Keratinocyte (primary cell): ENCODE results near the gene L3MBTL2. TPM values are rescaled to one million over a fixed set of nuclear protein-coding genes. Genes with fewer than 3 reads are reported as not detected.

Experiments
- DNase-seq: peaks from one replicate; pipeline ENCODE4 v3.0.0-alpha.2; 2011; ENCODE audit warnings: low read depth, missing footprints, low spot score
- FAIRE-seq: peaks from 2 replicates; lab custom pipeline; 2011; peaks lifted over from hg19 to GRCh38; lab: Jason Lieb, UNC
- H2AFZ ChIP-seq: 2 replicates; pipeline ENCODE4 v1.6.0; 2012; ENCODE audit warnings: low read length, control low read depth, inconsistent platforms; ENCODE audit not compliant: control insufficient read depth
- H3K27ac ChIP-seq: 2 replicates; pipeline ENCODE4 v1.5.1; 2011; ENCODE audit warnings: low read length; ENCODE audit not compliant: control insufficient read depth, insufficient read depth
- H3K27me3 ChIP-seq: 3 replicates; pipeline ENCODE4 v1.6.0; 2011; ENCODE audit warnings: low read length; ENCODE audit not compliant: control insufficient read depth, insufficient read depth; ENCODE audit errors: extremely low read depth
- H3K36me3 ChIP-seq, 2 experiments: 2 replicates in 1 of 2; 3 replicates in 1 of 2; pipeline ENCODE4 v1.5.1; 2011; ENCODE audit warnings: low read length in 2 of 2, mild to moderate bottlenecking in 1 of 2; ENCODE audit not compliant: control insufficient read depth in 2 of 2, insufficient read depth in 2 of 2; ENCODE audit errors: extremely low read depth in 1 of 2
- H3K4me1 ChIP-seq: 3 replicates; pipeline ENCODE4 v1.5.1; 2011; ENCODE audit warnings: low read length; ENCODE audit not compliant: control insufficient read depth, insufficient read depth; ENCODE audit errors: extremely low read depth
- H3K4me2 ChIP-seq: 3 replicates; pipeline ENCODE4 v1.6.0; 2011; ENCODE audit warnings: low read depth, low read length; ENCODE audit not compliant: control insufficient read depth, insufficient read depth; ENCODE audit errors: extremely low read depth
- H3K4me3 ChIP-seq, 3 experiments: fragments of 200-600 bp in 1 of 3; sonication (generic) in 1 of 3; 2 replicates in 2 of 3; 3 replicates in 1 of 3; pipeline ENCODE4 v1.5.1; 2011 to 2016; ENCODE audit warnings: low read length in 3 of 3, mild to moderate bottlenecking in 3 of 3, control low read depth in 2 of 3, inconsistent platforms in 1 of 3, low read depth in 1 of 3, mixed read lengths in 1 of 3, mixed run types in 1 of 3, moderate library complexity in 1 of 3; ENCODE audit not compliant: control insufficient read depth in 2 of 3, insufficient read depth in 2 of 3; ENCODE audit errors: extremely low read depth in 1 of 3
- H3K79me2 ChIP-seq: 2 replicates; pipeline ENCODE4 v1.6.0; 2012; ENCODE audit warnings: low read length; ENCODE audit not compliant: control insufficient read depth, insufficient read depth
- H3K9ac ChIP-seq: 3 replicates; pipeline ENCODE4 v1.6.0; 2011; ENCODE audit warnings: low read length; ENCODE audit not compliant: control insufficient read depth, insufficient read depth; ENCODE audit errors: extremely low read depth
- H3K9me1 ChIP-seq: 3 replicates; pipeline ENCODE4 v1.6.0; 2011; ENCODE audit warnings: low read length; ENCODE audit not compliant: control insufficient read depth, insufficient read depth; ENCODE audit errors: extremely low read depth
- H3K9me3 ChIP-seq: 2 replicates; pipeline ENCODE4 v1.5.1; 2012; ENCODE audit warnings: low read depth, low read length; ENCODE audit not compliant: control insufficient read depth
- H4K20me1 ChIP-seq: 3 replicates; pipeline ENCODE4 v1.6.0; 2011; ENCODE audit warnings: low read length; ENCODE audit not compliant: control insufficient read depth, insufficient read depth; ENCODE audit errors: extremely low read depth
- EZH2 ChIP-seq: IDR thresholded peaks from one replicate; pipeline ENCODE4 v1.6.1; 2012; ENCODE audit warnings: inconsistent platforms, mild to moderate bottlenecking, low read length, moderate library complexity
- dilution Hi-C: fragments of 300-500 bp; cut with MboI; formaldehyde crosslinking; loops from one replicate; pipeline ENCODE4 v1.7.0; 2020; ENCODE audit warnings: low sequenced_read_pairs; ENCODE audit not compliant: extremely low pct_ligation_motif_present
- polyA plus RNA-seq, 5 experiments: library from polyadenylated mRNA; depleted of rRNA in 3 of 5; stranded (reverse) in 3 of 5; stranded (forward) in 1 of 5; unstranded in 1 of 5; fragments of >200 nt; gene quantifications; 1 replicate in 1 of 5; 2 replicates in 3 of 5; 3 replicates in 1 of 5; pipeline versions ENCODE4 v1.2.1 to v1.2.3, GENCODE V29; 2011 to 2012; ENCODE audit warnings: missing spikeins in 2 of 5, low read depth in 1 of 5, low replicate concordance in 1 of 5
- TF ChIP-seq, protein P1 (sequence below), 3 experiments: IDR thresholded peaks in 1 of 3; conservative IDR thresholded peaks in 1 of 3; optimal IDR thresholded peaks in 1 of 3; 2 replicates in 2 of 3; 3 replicates in 1 of 3; pipeline versions ENCODE3 to v1.5.1; 2011; ENCODE audit warnings: low read length in 3 of 3, mild to moderate bottlenecking in 3 of 3, moderate library complexity in 2 of 3, control low read depth in 1 of 3, inconsistent platforms in 1 of 3; ENCODE audit not compliant: insufficient read depth in 2 of 3; ENCODE audit errors: extremely low read depth in 1 of 3

The L3MBTL2 gene
- polyA plus RNA-seq, 1 donor (not counting 4 experiments of a cell fraction or from before 2014, with no cell fraction given), result 16.7 TPM

DNA sequence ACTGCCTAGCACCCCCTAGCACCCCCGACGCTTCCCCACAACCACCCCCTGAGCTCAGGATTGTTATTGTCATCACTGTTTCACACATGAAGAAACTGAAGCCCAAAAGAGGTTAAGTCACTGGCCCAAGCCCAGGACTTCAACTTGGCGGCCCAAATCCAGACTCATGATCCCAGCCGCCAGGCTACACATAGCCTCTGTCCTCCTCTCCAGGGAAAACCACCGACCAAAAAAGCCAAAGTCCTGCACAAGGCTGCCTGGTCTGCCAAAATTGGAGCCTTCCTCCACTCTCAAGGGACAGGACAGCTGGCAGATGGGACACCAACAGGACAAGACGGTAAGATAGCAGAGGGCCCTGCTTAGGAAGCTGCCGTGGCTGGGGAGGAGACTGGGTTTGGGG lies 10.8 kb downstream of the L3MBTL2 start:
- H3K9me1 ChIP-seq, result no peaks in the 10 kb centered on the region
- dilution Hi-C loops, result no loop called here
- H3K9ac ChIP-seq, result no peak overlapping the region
- H3K4me1 ChIP-seq, result peaks cover 18% of the 10 kb centered on the region
- peaks cover 18 to 20% of the 10 kb centered on the region in 2 experiments for H3K36me3 ChIP-seq
- H2AFZ ChIP-seq, result no peak overlapping the region
- FAIRE-seq (no peak), DNase-seq (no peak)
- no peaks in the 10 kb centered on the region for H3K9me3 ChIP-seq
- peak overlapping the region in 1 of 3 experiments; percentile 13 for H3K4me3 ChIP-seq
- H3K27ac ChIP-seq, result no peak overlapping the region
- no peaks in the 10 kb centered on the region for H3K79me2 ChIP-seq
- TF ChIP-seq, protein P1, sequence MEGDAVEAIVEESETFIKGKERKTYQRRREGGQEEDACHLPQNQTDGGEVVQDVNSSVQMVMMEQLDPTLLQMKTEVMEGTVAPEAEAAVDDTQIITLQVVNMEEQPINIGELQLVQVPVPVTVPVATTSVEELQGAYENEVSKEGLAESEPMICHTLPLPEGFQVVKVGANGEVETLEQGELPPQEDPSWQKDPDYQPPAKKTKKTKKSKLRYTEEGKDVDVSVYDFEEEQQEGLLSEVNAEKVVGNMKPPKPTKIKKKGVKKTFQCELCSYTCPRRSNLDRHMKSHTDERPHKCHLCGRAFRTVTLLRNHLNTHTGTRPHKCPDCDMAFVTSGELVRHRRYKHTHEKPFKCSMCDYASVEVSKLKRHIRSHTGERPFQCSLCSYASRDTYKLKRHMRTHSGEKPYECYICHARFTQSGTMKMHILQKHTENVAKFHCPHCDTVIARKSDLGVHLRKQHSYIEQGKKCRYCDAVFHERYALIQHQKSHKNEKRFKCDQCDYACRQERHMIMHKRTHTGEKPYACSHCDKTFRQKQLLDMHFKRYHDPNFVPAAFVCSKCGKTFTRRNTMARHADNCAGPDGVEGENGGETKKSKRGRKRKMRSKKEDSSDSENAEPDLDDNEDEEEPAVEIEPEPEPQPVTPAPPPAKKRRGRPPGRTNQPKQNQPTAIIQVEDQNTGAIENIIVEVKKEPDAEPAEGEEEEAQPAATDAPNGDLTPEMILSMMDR (optimal IDR thresholded peaks at IDR 0.05 in 1 of 3, IDR thresholded peaks at IDR 0.05 in 1 of 3, conservative IDR thresholded peaks at IDR 0.05 in 1 of 3; ENCODE audit: extremely low read depth in 1 of 3, insufficient read depth in 2 of 3, low read length in 3 of 3), result no peak
- TF ChIP-seq EZH2, result no peak
- H3K4me2 ChIP-seq, result no peak overlapping the region
- H3K27me3 ChIP-seq, result no peaks in the 10 kb centered on the region
- no peaks in the 10 kb centered on the region for H4K20me1 ChIP-seq

DNA sequence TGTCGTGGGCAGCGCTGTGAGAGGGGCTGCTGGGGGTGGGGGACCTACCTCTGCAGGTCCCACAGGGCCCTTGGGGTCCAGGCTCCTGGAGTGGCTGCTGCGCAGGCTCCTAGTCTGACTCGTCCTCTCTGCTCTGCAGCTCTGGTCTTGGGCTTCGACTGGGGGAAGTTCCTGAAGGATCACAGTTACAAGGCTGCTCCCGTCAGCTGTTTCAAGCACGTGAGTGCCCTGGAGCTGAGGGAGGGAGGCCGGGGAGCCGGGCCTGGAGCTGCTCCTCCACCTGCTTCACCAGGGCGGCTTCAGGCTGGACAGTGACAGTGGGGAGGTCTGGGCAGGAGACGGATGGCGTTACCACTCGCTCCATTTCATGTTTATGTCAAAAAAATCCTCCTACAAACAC lies 11.9 kb downstream of the L3MBTL2 start:
- Histone ChIP-seq H3K79me2 (no peaks in the 10 kb centered on the region), H3K9ac (peak overlapping the region; percentile 34), H3K9me3 (no peaks in the 10 kb centered on the region), H3K4me2 (peak overlapping the region; percentile 68), H3K36me3 (peaks cover 22 to 25% of the 10 kb centered on the region in 2 experiments), H3K27ac (peak overlapping the region; percentile 72), H3K4me1 (peaks cover 18% of the 10 kb centered on the region), H3K9me1 (no peaks in the 10 kb centered on the region), H3K27me3 (no peaks in the 10 kb centered on the region), H3K4me3 (peak overlapping the region in 1 of 3 experiments; percentile 40), H4K20me1 (no peaks in the 10 kb centered on the region), H2AFZ (no peak overlapping the region)
- FAIRE-seq, result no peak
- dilution Hi-C loops, result no loop called here
- DNase-seq, result no peak
- no peak for TF ChIP-seq EZH2
- TF ChIP-seq, protein P1 (optimal IDR thresholded peaks at IDR 0.05 in 1 of 3, IDR thresholded peaks at IDR 0.05 in 1 of 3, conservative IDR thresholded peaks at IDR 0.05 in 1 of 3; ENCODE audit: extremely low read depth in 1 of 3, insufficient read depth in 2 of 3, low read length in 3 of 3), result no peak
